GM18498 (cell line): ENCODE measurements around the gene NSMCE3.

Source experiments
- ATAC-seq: cut with Tn5 transposase; IDR thresholded peaks from one replicate; pipeline ENCODE4 v1.9.1; 2021; ENCODE audit warnings: mild to moderate bottlenecking, moderate library complexity; ENCODE audit not compliant: unreplicated experiment

Gene NSMCE3

DNA sequence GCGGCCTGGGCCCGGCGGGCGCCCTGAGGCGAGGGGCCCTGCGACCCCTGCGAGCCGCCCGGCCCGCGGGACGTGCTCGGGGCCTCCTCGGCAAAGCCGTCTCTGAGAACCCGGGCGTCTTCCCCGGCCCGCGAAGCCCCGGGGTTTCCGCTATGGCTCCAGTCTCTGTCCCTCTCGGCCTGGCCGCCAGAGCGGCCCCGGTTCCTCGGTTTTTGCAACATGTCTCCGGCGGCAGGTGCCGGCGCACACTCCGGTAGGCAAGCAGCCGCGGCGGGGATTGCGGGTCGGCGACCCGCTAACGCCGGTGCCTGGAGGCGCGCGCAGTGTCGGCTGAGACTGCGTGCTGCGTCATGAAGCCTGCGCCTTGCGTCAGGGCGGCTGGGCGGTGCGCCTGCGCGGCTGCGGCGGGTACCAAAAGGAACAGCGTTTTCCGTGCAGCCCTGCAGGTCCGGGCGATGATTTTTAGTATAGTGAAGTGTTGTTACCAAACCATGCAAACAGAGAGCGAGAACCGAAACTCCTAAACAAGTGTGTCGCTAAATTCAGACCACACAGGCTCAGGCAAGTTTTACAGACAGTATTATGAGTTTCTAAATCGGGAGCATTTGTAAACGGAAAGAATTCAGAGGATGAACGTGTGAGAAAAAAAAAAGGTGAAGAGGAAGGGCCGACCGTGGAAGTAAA lies at the start of gene NSMCE3:
NSMCE3 (minus strand) TSS at position 338 of the 684 bp plus-strand sequence; CDS start at position 221, 117 bp downstream.
- ATAC-seq, result peak; percentile 87

GRCh38 chr15:29316422-29316821 lies 46.8 kb upstream of the NSMCE3 start:
- ATAC-seq, result no peak

- ATAC-seq, result no peak
Observed at GRCh38 chr15:29312387-29312786, 42.8 kb upstream of the NSMCE3 start.

- no peak for ATAC-seq
Observed at GRCh38 chr15:29311696-29312095, 42.1 kb upstream of the NSMCE3 start.

DNA sequence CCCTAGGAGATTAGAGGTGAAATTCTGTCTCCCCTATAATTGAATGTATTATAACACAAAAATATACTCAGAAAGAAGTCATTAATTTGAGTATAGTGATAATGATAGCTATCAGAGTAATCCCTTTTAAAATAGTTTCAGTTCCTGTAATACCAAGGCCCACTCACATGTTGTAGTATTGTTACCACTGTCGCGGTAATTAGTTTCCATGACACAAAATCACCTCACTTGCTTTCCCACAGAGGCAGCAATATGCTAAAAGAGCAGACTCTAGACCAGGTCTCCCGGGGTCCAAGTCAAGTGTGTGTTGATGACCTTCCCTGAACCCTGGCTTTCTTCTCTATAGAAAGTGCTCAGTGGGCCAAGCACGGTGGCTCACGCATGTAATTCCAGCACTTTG lies 39.5 kb upstream of the NSMCE3 start:
- peak; percentile 68 for ATAC-seq

DNA sequence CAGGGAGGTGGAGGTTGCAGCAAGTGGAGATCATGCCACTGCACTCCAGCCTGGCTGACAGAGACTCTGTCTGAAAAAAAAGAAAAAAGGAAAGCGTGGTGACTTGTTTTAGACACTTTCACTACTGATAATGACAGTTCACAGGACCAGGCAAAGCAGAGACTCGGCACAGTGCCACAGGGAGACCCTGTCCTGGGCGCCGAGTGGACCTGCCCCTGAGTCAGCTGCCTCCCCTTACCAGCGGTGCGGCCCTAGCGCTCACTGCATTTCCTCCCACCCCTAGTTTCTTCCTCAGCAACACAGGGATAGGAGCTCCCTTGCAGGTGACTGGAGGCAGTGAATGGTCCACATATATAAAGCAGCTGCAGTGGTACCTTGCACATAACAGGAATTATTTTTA lies 38.7 kb upstream of the NSMCE3 start:
- ATAC-seq, result peak; percentile 45

GRCh38 chr15:29305556-29305955 lies 35.9 kb upstream of the NSMCE3 start:
- no peak for ATAC-seq

DNA sequence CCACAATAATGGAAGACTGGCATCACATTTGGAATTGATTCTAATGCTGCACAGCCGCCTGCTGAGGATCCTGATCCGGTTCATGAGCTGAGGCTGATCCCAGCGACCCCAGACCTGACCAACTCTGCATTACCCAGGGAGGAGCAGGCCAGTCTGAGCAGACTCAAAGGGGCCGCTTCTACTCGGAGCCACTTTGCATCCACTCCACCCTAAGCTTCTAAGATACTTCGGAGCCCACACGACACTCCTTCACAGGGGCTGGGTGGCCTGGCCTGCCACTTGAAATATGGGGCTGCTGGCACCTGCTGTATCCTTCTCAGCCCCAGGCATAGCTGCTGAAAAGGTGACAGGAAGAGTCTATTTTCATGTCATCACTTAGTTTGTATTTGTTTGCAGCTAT lies 33.2 kb upstream of the NSMCE3 start:
- ATAC-seq, result no peak

DNA sequence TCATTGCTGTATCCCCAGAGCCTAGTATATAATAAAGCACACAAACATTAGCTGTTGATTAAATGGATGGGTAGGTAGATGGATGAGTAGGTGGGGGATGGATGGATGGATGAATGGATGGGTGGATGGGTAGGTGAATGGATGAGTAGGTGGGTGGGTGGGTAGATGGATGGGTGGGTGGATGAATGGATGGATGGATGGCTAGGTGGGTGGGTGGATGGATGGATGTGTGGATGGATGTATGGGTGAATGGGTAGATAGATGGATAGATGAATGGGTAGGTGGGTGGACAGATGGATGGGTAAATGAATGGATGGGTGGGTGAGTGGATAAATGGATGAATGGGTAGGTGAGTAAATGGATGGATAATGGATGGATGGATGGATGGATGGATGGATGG lies 30.2 kb upstream of the NSMCE3 start:
- no peak for ATAC-seq

DNA sequence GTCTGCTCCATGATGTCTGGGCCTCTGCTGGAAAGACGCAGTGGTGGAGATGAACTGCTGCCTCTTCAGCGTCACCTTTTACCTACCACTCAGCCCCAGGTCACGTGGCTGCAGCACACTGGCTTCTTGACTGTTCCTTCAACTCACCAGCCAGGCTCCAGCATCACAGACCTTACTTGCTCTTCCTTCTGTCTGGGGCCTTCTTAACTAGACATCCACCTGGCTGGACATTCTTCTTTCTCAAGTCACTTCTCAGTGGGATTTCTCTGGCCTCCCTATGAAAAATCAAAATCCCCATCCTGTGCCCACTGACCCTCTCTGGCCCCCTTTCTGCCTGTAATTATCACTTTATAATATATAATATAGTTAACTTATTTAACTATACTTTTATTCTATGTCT lies 29.7 kb upstream of the NSMCE3 start:
- no peak for ATAC-seq

DNA sequence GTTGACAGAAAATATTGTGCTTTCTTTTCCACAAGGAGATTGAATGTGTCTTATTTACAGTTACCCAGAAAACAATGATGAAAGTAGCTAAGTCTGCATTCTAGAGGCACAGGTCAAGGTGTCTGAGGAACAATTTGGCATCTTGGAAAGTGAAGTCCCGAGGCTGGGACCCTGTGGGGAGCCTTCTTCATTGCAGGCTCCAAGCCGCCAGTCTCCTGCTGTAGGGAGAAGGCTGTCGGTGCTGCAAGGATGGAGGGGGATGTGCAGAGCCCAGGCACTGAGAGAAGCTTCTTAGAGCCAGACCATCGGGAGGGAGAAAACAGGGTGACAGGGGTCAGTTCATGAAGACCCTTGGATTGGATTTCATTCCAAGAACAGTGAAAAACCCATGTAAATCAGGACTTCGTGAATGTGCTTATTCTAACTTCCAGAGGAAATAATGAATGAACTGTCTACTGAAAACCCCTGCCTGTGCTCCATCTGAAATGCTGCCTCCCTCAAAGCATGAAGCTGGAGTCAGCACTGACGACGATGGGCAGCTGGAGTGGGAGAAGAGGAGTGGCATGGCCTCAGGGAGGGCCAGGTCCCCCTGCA lies 25.2 kb upstream of the NSMCE3 start:
- no peak for ATAC-seq

DNA sequence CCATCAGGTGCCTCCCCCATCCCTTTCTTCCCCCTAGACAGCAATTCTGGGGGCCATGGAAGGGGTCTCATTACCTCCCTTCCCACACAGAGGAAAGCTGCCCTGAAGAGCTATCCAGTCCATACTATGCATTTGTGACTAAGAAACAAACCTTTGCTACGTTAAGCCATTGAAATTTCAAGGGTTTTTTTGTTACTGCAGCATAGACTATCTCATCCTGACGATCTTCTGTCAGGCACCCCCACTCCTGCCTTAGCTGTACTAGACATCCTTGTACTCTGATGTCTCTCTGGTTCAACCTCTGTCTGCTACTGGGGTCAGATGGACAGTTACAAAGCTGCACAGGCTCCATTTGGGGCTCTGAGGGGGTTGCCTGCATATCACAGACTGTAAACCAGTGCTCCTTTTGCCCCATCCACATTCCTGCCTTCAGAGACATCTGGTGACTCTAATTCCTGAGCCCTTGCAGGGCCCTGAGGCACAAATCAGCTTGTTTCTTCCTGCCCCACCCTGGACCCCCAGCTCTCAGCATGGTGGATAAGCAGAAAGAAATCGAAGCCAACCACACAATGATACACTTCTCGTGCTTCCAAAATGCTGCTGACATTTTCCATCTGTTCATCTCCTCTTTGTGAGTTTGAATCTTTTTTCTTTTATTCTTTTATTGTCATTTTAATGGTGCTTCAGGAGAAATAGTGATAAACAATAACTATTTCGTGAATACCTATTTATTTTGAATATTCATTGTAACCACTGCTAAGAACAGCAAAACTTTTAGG lies 21.6 kb upstream of the NSMCE3 start:
- ATAC-seq, result no peak

- no peak for ATAC-seq
Observed at GRCh38 chr15:29289173-29289572, 19.6 kb upstream of the NSMCE3 start.

DNA sequence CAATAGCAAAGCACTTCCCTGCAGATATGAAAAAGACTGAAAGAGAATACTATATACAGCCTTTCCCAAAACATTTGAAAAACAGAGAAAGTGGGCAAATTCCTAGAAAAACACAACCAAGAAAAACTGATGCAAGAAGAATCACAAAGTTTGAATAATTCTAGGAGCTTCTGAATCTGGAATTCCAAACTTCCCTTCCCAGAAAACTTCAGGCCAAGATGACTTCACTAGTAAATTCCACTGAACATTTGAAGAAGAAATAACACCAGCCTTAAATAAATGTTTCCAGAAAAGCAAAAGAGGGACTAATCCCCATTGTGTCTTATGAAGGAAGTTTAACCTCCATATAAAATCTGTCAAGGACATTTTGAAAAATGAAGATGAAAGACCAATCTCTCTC lies 15.8 kb upstream of the NSMCE3 start:
- ATAC-seq, result no peak

DNA sequence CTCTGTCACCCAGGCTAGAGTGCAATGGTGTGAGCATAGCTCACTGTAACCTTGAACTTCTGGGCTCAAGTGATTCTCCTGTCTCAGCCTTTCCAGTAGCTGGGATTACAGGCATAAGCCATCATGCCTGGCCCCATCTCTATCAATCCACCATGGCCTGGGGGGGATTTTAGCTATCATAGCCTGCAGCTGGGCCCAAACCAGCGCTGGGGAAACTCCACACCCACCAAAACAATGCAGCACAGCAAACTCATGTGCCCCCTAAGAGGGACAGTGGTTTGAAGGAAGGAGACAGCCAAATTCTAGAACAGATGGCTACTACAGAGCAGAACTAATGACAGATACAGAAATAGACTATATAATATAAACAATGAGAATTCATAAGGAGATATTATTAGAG lies 13.8 kb upstream of the NSMCE3 start:
- no peak for ATAC-seq

GRCh38 chr15:29280514-29280913 lies 10.9 kb upstream of the NSMCE3 start:
- ATAC-seq, result no peak

DNA sequence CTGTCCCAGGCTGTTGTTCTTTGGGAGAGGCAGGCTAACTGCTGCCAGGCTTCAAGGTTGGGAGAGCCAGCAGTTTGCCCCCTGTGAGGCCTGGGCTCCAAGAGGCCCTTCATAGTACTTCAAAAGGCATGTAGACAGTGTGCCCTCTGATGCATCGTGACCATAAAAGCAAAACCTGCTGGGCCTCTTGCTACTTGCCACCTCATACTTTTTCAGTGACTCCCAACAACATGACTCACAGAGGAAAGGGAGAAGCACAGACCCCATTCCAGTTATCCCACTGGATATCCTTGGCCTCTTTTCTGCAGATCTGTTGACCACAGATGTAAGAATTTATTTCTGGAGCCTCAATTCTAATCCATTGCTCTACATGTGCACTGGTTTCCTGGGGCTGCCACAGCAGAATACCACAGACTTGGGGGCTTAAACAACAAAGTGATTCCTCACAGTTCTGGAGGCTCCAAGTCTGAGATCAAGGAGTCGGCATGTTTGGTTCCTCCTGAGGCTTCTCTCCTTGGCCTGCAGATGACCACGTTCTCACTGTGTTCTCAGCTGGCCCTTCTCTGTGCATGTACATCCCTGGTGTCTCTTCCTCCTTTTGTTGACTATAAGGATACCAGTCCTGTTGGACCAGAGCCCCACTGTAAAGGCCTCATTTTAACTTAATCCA lies 8.9 kb upstream of the NSMCE3 start:
- no peak for ATAC-seq

GRCh38 chr15:29276366-29276765 lies 6.7 kb upstream of the NSMCE3 start:
- ATAC-seq, result no peak

GRCh38 chr15:29275855-29276254 lies 6.2 kb upstream of the NSMCE3 start:
- ATAC-seq, result no peak

DNA sequence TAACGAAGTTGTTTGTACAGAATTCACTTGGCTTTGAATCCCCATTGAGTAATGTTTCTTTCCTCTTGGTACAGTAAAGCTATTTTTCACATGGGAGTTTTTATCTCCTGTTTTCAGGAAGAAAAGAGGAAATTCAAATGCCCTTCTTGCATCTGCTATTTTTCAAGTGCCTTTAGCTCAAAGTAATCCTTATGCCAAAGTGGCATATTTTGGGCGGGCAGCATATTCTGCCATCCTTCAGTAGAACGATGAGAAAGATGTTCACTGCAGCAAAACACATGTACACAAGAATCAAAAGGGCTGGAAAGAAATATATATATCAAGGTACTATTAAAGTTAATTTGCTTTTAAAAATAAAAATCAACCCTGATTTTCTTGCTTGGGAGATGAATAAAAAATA lies 5.3 kb upstream of the NSMCE3 start:
- no peak for ATAC-seq

- no peak for ATAC-seq
Observed at GRCh38 chr15:29272219-29272618, 2.6 kb upstream of the NSMCE3 start.

DNA sequence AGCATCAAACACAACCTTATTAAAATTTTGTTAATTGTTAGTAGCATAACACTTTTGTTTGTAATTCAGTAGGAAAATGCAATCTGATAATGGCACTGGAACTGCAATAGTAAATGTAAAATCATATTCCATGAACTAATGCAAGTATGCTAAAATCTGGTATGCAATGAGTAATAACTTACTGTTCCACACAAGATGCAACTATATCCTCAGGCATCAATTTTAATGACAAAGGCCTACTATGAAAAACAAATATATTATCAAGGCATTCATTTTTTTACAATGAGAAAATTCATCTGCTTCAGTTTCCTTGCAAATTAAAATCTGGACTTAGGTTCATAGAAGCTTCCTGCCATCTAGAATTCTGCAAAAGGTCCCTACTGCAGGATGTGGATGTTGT lies 1.4 kb upstream of the NSMCE3 start:
- ATAC-seq, result no peak
